Measurements from ENCODE around the gene HOMER2. TPM values are rescaled to one million over a fixed set of nuclear protein-coding genes. Genes with fewer than 3 reads are reported as not detected.

HOMER2 gene
- total RNA-seq, 4 donors from 2014 or later: 81.4 to 120 (median 99.2) TPM

DNA sequence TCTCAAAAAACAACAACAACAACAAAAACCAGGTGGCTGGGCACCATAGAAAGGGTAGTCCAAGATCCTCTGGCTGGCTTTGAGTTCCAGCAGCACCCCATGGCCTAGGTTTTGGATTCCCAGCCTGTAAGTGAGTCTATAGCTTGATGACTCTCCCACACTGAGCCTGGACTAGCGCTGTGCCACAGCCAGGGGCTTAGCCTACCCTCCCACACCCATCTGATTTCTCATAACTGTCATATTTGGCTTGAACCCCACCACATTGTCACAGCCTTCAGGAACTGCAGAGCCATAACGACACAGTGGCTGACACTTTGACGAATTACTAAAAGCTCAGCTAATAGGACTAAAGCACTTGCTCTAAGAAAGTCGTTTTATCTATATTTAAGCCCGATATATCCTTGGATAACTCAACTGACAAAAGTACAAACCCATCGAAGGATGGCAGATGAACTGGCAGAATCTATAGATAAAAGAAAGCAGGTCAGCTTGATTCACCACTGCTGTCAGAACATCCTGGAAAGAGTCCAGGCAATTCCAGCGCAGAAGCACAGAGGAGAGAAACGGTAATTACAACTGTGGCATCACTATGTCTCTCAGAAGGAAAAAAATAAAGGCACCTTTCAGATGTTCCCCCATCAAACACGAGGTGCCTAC, 62.1 kb downstream of the HOMER2 start:
- 51% methylated on average over 9 of the region's 9 CpGs for WGBS

DNA sequence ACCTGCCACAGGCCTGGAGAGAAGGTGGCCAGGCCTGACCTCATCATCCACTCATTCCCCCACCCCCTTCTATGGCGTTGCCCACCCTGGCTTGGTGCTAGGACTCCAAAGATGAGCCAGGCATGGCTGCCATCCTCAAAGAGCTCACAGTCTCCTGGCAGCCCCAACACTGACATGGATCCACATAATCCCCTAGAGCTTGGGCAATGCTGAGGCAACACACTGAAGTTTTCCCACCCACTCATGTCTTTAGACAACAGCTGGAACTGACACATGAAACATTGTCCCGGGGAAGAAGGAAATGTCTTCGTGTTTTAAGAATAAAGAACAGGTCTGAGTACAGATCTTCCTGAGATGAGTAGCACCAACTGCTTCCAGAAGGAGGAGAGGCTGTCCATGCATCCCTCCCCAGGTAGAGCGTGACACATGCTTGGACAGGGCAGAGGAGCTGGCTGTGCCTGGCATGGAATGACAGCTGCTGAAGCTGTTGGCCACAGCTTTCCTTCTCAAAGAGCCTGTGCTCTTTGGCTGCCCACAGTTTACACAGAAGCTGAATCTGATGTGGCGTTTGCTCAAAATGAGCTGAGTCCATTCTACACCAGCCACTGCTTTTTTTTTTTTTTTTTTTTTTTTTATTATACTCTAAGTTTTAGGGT, 70.1 kb downstream of the HOMER2 start:
- no peak for DNase-seq (ENCODE audit: low spot score in 2 of 2)
- Histone ChIP-seq H3K9me3 (no peaks in the 10 kb centered on the region), H3K4me1 (no peaks in the 10 kb centered on the region), H3K36me3 (no peaks in the 10 kb centered on the region), H3K27me3 (no peaks in the 10 kb centered on the region), H3K27ac (no peak overlapping the region), H3K4me3 (no peak overlapping the region)
- TF ChIP-seq POLR2AphosphoS5 (IDR thresholded peaks at IDR 0.05): no peak
- TF ChIP-seq, protein P1, sequence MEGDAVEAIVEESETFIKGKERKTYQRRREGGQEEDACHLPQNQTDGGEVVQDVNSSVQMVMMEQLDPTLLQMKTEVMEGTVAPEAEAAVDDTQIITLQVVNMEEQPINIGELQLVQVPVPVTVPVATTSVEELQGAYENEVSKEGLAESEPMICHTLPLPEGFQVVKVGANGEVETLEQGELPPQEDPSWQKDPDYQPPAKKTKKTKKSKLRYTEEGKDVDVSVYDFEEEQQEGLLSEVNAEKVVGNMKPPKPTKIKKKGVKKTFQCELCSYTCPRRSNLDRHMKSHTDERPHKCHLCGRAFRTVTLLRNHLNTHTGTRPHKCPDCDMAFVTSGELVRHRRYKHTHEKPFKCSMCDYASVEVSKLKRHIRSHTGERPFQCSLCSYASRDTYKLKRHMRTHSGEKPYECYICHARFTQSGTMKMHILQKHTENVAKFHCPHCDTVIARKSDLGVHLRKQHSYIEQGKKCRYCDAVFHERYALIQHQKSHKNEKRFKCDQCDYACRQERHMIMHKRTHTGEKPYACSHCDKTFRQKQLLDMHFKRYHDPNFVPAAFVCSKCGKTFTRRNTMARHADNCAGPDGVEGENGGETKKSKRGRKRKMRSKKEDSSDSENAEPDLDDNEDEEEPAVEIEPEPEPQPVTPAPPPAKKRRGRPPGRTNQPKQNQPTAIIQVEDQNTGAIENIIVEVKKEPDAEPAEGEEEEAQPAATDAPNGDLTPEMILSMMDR (IDR thresholded peaks at IDR 0.05): no peak
- no peak for TF ChIP-seq POLR2A (IDR thresholded peaks at IDR 0.05)
- TF ChIP-seq EP300 (IDR thresholded peaks at IDR 0.05): no peak
- 57% methylated on average over 3 of the region's 5 CpGs for WGBS

More for the DNA sequence above, 62.1 kb downstream of the HOMER2 start:
- Histone ChIP-seq H3K36me3 (no peaks in the 10 kb centered on the region), H3K4me1 (no peaks in the 10 kb centered on the region), H3K9me3 (no peaks in the 10 kb centered on the region), H3K27ac (no peak overlapping the region), H3K27me3 (no peaks in the 10 kb centered on the region), H3K4me3 (no peak overlapping the region)
- no peak for DNase-seq (ENCODE audit: low spot score in 2 of 2)
- TF ChIP-seq EP300 (IDR thresholded peaks at IDR 0.05) (no peak), POLR2A (IDR thresholded peaks at IDR 0.05) (no peak), POLR2AphosphoS5 (IDR thresholded peaks at IDR 0.05) (no peak)
- TF ChIP-seq, protein P1 (IDR thresholded peaks at IDR 0.05): no peak

DNA sequence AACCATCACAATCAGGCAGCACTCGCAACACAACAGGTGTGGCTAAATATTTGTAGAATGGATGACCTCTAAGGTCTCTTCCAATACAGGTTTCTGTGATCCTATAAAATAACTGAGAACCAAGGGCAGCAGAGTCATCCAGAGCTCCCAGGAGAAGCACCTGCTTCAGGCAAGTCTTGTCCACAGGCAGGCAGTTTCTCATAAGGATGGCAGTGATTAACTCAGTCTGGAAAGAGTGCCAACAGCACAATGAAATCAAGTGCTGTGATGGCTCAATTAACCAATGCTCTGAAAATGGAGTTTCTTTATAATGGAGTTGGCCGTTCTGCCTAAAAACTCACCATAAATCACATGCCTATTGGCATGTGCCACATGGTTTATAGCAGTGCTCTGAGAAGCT, 70.8 kb downstream of the HOMER2 start:
- Histone ChIP-seq H3K9me3 (no peaks in the 10 kb centered on the region), H3K4me3 (no peak overlapping the region), H3K4me1 (no peaks in the 10 kb centered on the region), H3K27me3 (no peaks in the 10 kb centered on the region), H3K36me3 (no peaks in the 10 kb centered on the region), H3K27ac (no peak overlapping the region)
- TF ChIP-seq, protein P1 (IDR thresholded peaks at IDR 0.05): no peak
- no peak for TF ChIP-seq EP300 (IDR thresholded peaks at IDR 0.05)
- no peak for TF ChIP-seq POLR2A (IDR thresholded peaks at IDR 0.05)
- no peak for TF ChIP-seq POLR2AphosphoS5 (IDR thresholded peaks at IDR 0.05)
- 96% methylated on average over 2 of the region's 2 CpGs for WGBS
- no peak for DNase-seq (ENCODE audit: low spot score in 2 of 2)

DNA sequence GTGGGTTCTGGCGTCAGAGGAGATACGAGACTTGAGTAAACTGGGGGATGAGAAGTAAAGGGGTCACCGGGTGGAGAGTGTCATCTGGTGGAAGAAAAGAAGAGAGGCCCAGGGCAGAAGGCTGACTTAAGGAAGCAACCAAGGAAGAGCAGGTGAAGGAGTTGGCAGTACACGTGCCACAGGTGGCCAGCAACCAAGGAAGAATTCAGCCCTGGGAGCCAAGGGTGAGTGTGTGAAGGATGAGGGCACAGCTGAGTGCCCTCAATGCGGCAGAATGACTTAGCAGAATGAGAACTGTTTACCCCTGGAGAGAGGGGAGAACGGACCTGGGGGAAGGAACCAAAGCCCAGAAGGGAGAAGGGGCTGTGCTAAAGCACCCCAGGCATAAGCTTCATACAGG, 71.8 kb downstream of the HOMER2 start:
- no peak overlapping the region for H3K4me3 ChIP-seq
- TF ChIP-seq POLR2AphosphoS5 (IDR thresholded peaks at IDR 0.05): no peak
- TF ChIP-seq EP300 (IDR thresholded peaks at IDR 0.05): no peak
- TF ChIP-seq, protein P1 (IDR thresholded peaks at IDR 0.05): no peak
- no peak for TF ChIP-seq POLR2A (IDR thresholded peaks at IDR 0.05)
- H3K4me1 ChIP-seq: no peaks in the 10 kb centered on the region
- H3K36me3 ChIP-seq: no peaks in the 10 kb centered on the region
- no peaks in the 10 kb centered on the region for H3K9me3 ChIP-seq
- H3K27me3 ChIP-seq: no peaks in the 10 kb centered on the region
- no peak overlapping the region for H3K27ac ChIP-seq
- WGBS: 83% methylated on average over 6 of the region's 6 CpGs
- no peak for DNase-seq (ENCODE audit: low spot score in 2 of 2)

DNA sequence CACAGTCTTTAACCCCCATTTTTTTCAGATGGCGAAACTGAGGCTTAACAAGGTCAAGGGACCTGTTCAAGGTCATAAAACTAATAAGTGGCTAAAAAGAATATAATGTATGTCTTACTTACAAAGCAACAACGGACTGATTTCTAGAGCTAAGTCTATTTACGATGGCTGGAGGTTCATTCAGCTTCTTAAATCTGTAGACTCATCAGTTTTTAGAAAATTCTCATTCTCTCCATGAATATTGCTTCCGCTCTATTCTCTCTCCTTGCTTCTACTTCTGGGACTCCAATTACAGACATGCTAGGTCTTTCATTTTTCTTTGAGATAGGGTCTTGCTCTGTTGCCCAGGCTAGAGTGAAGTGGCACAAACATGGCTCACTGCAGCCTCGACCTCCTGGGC, 74.2 kb downstream of the HOMER2 start:
- Histone ChIP-seq H3K27ac (no peak overlapping the region), H3K36me3 (peaks cover 3% of the 10 kb centered on the region), H3K4me3 (no peak overlapping the region), H3K27me3 (no peaks in the 10 kb centered on the region), H3K9me3 (no peaks in the 10 kb centered on the region), H3K4me1 (no peaks in the 10 kb centered on the region)
- TF ChIP-seq POLR2AphosphoS5 (IDR thresholded peaks at IDR 0.05): no peak
- TF ChIP-seq EP300 (IDR thresholded peaks at IDR 0.05): no peak
- no peak for TF ChIP-seq POLR2A (IDR thresholded peaks at IDR 0.05)
- TF ChIP-seq, protein P1 (IDR thresholded peaks at IDR 0.05): no peak
- DNase-seq (ENCODE audit: low spot score in 2 of 2): no peak
- WGBS: 93% methylated on average over 5 of the region's 5 CpGs

Measured in suprapubic skin (tissue), 4 donors.